ENCODE results near the gene TMBIM1.

DNA sequence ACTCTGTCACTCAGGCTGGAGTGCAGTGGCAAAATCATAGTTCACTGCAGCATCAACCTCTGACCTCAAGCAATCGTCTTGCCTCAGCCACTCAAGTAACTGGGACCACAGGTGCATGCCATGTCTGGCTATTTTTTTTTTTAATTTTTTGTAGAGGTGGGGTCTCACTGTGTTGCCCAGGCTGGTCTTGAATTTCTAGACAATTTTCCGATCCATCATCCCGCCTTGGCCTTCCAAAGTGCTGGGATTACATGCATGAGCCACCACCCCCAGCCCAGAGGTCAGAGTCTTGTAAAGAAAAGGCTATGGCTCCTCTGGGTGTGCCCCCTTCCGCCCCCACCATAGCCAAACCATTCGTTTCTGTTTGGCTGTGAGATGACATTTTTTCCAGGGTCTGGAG, 13.1 kb upstream of the TMBIM1 start:
- TF ChIP-seq, protein P1, sequence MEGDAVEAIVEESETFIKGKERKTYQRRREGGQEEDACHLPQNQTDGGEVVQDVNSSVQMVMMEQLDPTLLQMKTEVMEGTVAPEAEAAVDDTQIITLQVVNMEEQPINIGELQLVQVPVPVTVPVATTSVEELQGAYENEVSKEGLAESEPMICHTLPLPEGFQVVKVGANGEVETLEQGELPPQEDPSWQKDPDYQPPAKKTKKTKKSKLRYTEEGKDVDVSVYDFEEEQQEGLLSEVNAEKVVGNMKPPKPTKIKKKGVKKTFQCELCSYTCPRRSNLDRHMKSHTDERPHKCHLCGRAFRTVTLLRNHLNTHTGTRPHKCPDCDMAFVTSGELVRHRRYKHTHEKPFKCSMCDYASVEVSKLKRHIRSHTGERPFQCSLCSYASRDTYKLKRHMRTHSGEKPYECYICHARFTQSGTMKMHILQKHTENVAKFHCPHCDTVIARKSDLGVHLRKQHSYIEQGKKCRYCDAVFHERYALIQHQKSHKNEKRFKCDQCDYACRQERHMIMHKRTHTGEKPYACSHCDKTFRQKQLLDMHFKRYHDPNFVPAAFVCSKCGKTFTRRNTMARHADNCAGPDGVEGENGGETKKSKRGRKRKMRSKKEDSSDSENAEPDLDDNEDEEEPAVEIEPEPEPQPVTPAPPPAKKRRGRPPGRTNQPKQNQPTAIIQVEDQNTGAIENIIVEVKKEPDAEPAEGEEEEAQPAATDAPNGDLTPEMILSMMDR (IDR thresholded peaks at IDR 0.05): no peak
- no peak for TF ChIP-seq EP300 (IDR thresholded peaks at IDR 0.05)
